BLaER1 (cell line): ENCODE results near the gene PDE7B.

Source experiments
- H3K27ac ChIP-seq: shearing (Covaris generic); formaldehyde crosslinking; 2 replicates; pipeline ENCODE4 v1.8.1; 2022
- H3K27me3 ChIP-seq: shearing (Covaris generic); formaldehyde crosslinking; 2 replicates; pipeline ENCODE4 v1.8.1; 2022
- H3K36me3 ChIP-seq: shearing (Covaris generic); formaldehyde crosslinking; 2 replicates; pipeline ENCODE4 v1.8.1; 2022
- H3K4me1 ChIP-seq: shearing (Covaris generic); formaldehyde crosslinking; 2 replicates; pipeline ENCODE4 v1.8.1; 2022
- H3K4me2 ChIP-seq: shearing (Covaris generic); formaldehyde crosslinking; 2 replicates; pipeline ENCODE4 v1.8.1; 2022
- H3K4me3 ChIP-seq: shearing (Covaris generic); formaldehyde crosslinking; 2 replicates; pipeline ENCODE4 v1.8.1; 2022
- H3K9ac ChIP-seq: shearing (Covaris generic); formaldehyde crosslinking; 2 replicates; pipeline ENCODE4 v1.8.1; 2022
- H3K9me3 ChIP-seq: shearing (Covaris generic); formaldehyde crosslinking; 2 replicates; pipeline ENCODE4 v1.8.1; 2022
- H4K20me1 ChIP-seq: shearing (Covaris generic); formaldehyde crosslinking; 2 replicates; pipeline ENCODE4 v1.8.1; 2022
- Cebpa-rat ChIP-seq: shearing (Covaris generic); IDR thresholded peaks from 2 replicates; pipeline ENCODE4 v1.8.1; 2022

PDE7B gene

GRCh38 chr6:135883045-135883444 is 31.5 kb downstream of the PDE7B start:
- Histone ChIP-seq H4K20me1 (no peaks in the 10 kb centered on the region), H3K4me2 (no peak overlapping the region), H3K9ac (no peak overlapping the region), H3K9me3 (no peaks in the 10 kb centered on the region), H3K27ac (no peak overlapping the region), H3K4me3 (no peak overlapping the region), H3K36me3 (no peaks in the 10 kb centered on the region), H3K4me1 (peaks cover 24% of the 10 kb centered on the region), H3K27me3 (no peaks in the 10 kb centered on the region)
- TF ChIP-seq Cebpa-rat = no peak

DNA sequence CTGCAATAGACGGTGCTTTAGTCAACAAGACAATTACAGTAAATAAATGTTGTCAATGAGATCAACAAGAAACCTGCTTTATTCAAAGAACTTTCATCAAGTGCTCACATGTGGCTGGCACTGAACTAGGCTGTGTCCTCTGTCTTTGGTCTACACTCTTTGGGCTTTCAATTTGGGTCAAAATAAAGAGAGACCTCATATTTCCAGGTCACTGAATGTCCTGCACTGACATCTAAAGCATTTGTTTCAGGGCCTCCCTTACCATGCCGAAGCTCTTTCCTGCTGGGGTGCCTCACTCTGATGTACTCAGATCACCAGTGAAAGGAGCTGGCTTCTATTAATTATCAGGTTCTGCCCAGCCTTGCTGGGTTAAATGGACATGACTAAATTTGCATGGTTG is 32.0 kb downstream of the PDE7B start:
- H3K27ac ChIP-seq = no peak overlapping the region
- H3K9me3 ChIP-seq = no peaks in the 10 kb centered on the region
- no peak overlapping the region for H3K9ac ChIP-seq
- no peaks in the 10 kb centered on the region for H3K27me3 ChIP-seq
- peaks cover 24% of the 10 kb centered on the region for H3K4me1 ChIP-seq
- TF ChIP-seq Cebpa-rat = no peak
- H4K20me1 ChIP-seq = no peaks in the 10 kb centered on the region
- H3K4me3 ChIP-seq = no peak overlapping the region
- H3K36me3 ChIP-seq = no peaks in the 10 kb centered on the region
- no peak overlapping the region for H3K4me2 ChIP-seq

DNA sequence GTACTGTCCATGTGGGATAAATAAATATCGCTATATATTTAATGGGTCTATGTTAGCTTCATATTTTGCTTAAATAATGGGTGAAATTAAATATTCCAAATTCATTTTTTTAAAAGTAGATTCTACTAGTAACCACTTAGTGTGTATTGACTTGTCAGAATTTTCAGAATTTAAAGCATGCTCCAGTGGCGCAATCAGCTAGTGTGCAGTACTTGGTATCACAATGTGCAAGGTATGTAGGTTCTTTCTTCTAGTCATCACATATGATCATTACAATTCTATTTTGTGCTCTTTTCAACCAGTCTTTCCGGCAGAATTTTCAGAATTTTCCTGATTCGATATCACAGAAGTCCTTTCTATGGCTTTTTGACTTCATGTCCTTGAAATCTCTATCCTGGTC is 32.6 kb downstream of the PDE7B start:
- Histone ChIP-seq H3K4me1 (peaks cover 23% of the 10 kb centered on the region), H3K9me3 (no peaks in the 10 kb centered on the region), H3K4me3 (no peak overlapping the region), H4K20me1 (no peaks in the 10 kb centered on the region), H3K4me2 (no peak overlapping the region), H3K27ac (no peak overlapping the region), H3K36me3 (no peaks in the 10 kb centered on the region), H3K9ac (no peak overlapping the region), H3K27me3 (no peaks in the 10 kb centered on the region)
- TF ChIP-seq Cebpa-rat = no peak

- no peak overlapping the region for H3K9ac ChIP-seq
- TF ChIP-seq Cebpa-rat = no peak
- H3K4me1 ChIP-seq = no peaks in the 10 kb centered on the region
- no peaks in the 10 kb centered on the region for H4K20me1 ChIP-seq
- H3K36me3 ChIP-seq = no peaks in the 10 kb centered on the region
- no peaks in the 10 kb centered on the region for H3K27me3 ChIP-seq
- no peak overlapping the region for H3K27ac ChIP-seq
- H3K9me3 ChIP-seq = no peaks in the 10 kb centered on the region
- H3K4me2 ChIP-seq = no peak overlapping the region
- H3K4me3 ChIP-seq = no peak overlapping the region
Measured at GRCh38 chr6:135887069-135887468, 35.6 kb downstream of the PDE7B start.

DNA sequence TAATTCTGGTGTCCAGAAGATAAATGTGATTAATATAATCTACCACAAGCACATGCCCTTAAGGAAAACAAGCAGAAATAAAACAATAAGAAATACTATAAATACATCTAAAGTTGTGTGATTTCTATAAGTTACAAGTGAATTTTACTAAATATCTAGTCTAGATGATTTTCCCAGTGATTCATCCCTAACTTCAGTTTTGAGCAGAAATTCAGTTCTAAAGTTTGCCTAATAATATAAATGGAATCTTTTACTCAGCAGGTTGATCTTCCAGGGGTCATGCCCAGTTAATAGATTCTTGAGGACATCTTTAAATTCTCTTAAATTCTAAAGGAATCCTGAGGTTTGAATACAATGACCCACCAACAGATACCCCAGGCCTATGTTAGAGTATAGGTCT is 37.3 kb downstream of the PDE7B start:
- TF ChIP-seq Cebpa-rat = no peak
- H3K4me2 ChIP-seq = no peak overlapping the region
- H3K27ac ChIP-seq = no peak overlapping the region
- no peak overlapping the region for H3K4me3 ChIP-seq
- H3K9me3 ChIP-seq = no peaks in the 10 kb centered on the region
- H3K9ac ChIP-seq = no peak overlapping the region
- no peaks in the 10 kb centered on the region for H3K36me3 ChIP-seq
- no peaks in the 10 kb centered on the region for H3K4me1 ChIP-seq
- no peaks in the 10 kb centered on the region for H4K20me1 ChIP-seq
- H3K27me3 ChIP-seq = no peaks in the 10 kb centered on the region

DNA sequence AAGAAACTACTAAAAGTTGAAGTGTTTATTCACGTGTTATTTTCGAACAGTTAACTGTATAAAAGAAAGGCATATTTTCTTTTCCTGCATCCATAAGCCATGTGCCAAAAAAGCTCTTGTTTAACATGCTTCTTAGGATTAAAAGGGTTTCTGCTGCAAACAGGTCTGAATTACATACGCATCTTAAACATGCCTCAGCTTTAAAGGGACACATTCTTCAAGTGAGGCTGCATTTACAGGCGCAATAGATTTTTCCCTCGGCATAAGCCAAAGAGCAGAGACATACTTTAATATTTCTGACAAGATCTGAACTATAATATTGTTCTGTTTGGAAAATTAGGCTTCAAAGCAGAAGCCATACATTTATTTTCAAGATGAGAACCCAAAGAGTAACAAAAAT is 39.4 kb downstream of the PDE7B start:
- no peak overlapping the region for H3K4me2 ChIP-seq
- H3K4me3 ChIP-seq = no peak overlapping the region
- no peak overlapping the region for H3K9ac ChIP-seq
- no peak for TF ChIP-seq Cebpa-rat
- H3K27ac ChIP-seq = no peak overlapping the region
- H3K4me1 ChIP-seq = no peaks in the 10 kb centered on the region
- H3K27me3 ChIP-seq = no peaks in the 10 kb centered on the region
- H3K36me3 ChIP-seq = no peaks in the 10 kb centered on the region
- no peaks in the 10 kb centered on the region for H4K20me1 ChIP-seq
- no peaks in the 10 kb centered on the region for H3K9me3 ChIP-seq

DNA sequence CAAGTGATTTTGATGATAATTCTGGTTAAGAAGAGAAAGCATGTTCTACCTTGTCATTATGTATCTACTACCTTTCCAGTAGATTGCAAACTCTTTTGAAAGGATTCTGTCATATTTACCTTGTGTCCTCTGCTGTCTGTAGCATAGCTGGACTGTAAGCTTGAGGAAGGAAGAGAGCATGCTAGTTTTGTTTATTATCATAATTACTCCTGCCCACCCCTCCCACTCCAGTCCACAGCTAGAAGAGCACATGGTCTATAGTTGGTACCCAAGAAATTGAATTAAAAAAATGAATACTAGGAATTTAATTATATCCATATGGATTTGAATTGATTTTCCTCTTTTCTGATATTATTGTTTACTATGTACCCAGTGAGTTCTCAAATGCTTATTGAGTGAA is 40.2 kb downstream of the PDE7B start:
- H3K4me1 ChIP-seq = no peaks in the 10 kb centered on the region
- no peaks in the 10 kb centered on the region for H3K27me3 ChIP-seq
- no peak overlapping the region for H3K4me2 ChIP-seq
- TF ChIP-seq Cebpa-rat = no peak
- H3K36me3 ChIP-seq = no peaks in the 10 kb centered on the region
- no peak overlapping the region for H3K9ac ChIP-seq
- no peaks in the 10 kb centered on the region for H4K20me1 ChIP-seq
- H3K27ac ChIP-seq = no peak overlapping the region
- no peak overlapping the region for H3K4me3 ChIP-seq
- H3K9me3 ChIP-seq = no peaks in the 10 kb centered on the region

DNA sequence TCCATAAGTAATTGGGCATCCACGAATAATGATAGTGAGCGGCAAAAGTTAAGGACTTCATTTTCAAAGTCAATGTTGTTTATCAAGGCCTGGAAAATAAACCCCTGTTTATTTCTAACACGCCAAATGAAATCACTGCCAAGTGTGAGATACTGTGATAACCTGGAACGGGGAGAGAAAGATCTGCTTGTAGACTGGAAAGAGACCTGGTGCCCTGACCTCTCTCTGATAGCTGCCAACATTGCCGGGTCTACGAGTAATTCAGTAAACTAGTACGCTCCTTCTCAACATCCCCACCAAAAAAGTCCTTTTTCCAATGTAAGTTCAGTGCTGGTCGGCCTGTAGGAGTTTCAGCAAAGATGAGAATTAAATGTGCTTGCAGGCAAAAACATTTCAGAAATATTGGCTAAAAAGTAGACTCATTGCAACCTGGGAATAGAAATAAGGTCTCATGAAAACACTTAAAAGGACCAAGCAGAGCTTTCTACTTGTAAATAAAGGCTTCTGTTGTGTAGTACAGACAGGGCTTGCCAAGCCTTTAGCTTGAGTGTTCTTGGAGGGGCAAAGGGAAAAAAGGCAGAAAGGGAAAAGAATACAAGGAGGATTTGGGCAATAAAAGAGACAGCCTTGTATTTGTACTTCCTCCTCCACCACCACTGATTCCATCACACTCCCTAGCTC is 43.9 kb downstream of the PDE7B start:
- TF ChIP-seq Cebpa-rat = no peak
- no peaks in the 10 kb centered on the region for H3K27me3 ChIP-seq
- H3K4me2 ChIP-seq = no peak overlapping the region
- no peak overlapping the region for H3K4me3 ChIP-seq
- no peak overlapping the region for H3K9ac ChIP-seq
- no peaks in the 10 kb centered on the region for H3K4me1 ChIP-seq
- H3K36me3 ChIP-seq = no peaks in the 10 kb centered on the region
- no peaks in the 10 kb centered on the region for H4K20me1 ChIP-seq
- no peak overlapping the region for H3K27ac ChIP-seq
- no peaks in the 10 kb centered on the region for H3K9me3 ChIP-seq

- TF ChIP-seq Cebpa-rat = no peak
- Histone ChIP-seq H3K27me3 (no peaks in the 10 kb centered on the region), H3K4me3 (no peak overlapping the region), H3K9ac (no peak overlapping the region), H3K27ac (no peak overlapping the region), H4K20me1 (no peaks in the 10 kb centered on the region), H3K4me2 (no peak overlapping the region), H3K9me3 (no peaks in the 10 kb centered on the region), H3K4me1 (no peaks in the 10 kb centered on the region), H3K36me3 (no peaks in the 10 kb centered on the region)
Measured at GRCh38 chr6:135897087-135897486, 45.6 kb downstream of the PDE7B start.

DNA sequence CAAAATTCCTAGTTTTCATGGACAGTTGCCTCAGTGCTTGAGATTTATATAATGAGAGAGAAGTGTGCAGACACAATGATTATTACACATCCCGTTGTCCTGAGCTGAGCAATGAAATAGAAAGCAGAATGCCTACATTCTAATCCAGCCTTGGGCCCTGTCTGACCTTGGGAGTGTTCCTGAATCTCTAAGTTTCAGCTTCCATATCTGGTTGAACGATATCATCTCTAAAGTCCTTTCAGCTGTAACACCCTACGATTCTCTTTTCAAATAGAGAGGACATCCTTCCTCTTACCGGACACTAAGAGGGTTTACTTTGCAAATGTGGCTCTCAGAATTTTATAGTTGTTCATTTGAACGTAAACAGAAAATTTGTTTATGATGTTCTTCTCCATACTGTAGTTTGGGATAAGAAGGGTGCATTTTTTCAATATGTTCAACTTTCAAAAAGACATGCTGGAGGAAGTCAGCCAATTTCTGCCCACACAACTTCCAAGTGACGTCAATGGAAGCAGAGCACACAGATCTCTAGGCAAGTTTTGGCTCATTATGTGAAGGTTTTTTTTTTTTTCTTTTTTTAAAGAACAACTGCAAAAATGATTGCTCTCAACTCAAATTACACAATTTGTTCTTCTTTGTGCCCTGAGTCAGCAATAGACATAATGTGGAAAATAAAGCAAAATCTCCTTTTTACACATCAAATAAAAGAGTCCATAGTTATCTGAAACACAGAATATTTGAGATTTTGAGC is 50.4 kb downstream of the PDE7B start:
- no peaks in the 10 kb centered on the region for H3K27me3 ChIP-seq
- H3K36me3 ChIP-seq = no peaks in the 10 kb centered on the region
- no peak overlapping the region for H3K4me3 ChIP-seq
- H3K9me3 ChIP-seq = no peaks in the 10 kb centered on the region
- H3K4me1 ChIP-seq = no peaks in the 10 kb centered on the region
- no peaks in the 10 kb centered on the region for H4K20me1 ChIP-seq
- no peak overlapping the region for H3K4me2 ChIP-seq
- no peak for TF ChIP-seq Cebpa-rat
- H3K27ac ChIP-seq = no peak overlapping the region
- H3K9ac ChIP-seq = no peak overlapping the region
